HG02642 (cell line): ENCODE data around the gene VGLL2.

ENCODE experiments used
- ATAC-seq: cut with Tn5 transposase; IDR thresholded peaks from one replicate; pipeline ENCODE4 v1.9.1; 2021; ENCODE audit warnings: mild to moderate bottlenecking; ENCODE audit not compliant: unreplicated experiment, poor library complexity

The VGLL2 gene

GRCh38 chr6:117309611-117310010 is 44.3 kb downstream of the VGLL2 start:
- ATAC-seq = no peak

GRCh38 chr6:117311310-117311709 is 46.0 kb downstream of the VGLL2 start:
- ATAC-seq = no peak

GRCh38 chr6:117311726-117312125 is 46.4 kb downstream of the VGLL2 start:
- no peak for ATAC-seq

GRCh38 chr6:117317261-117317660 is 51.9 kb downstream of the VGLL2 start:
- ATAC-seq = no peak
